Measurements from ENCODE around the gene CDH1.
"Not testable (repeated sequence)": the region's sequence is repeated elsewhere in the genome, so short reads cannot be mapped to it uniquely, and the experiment has no call there.

Gene CDH1
- total RNA-seq: 0 to 1.5 (median 0.36) reads per million in 4 donors

DNA sequence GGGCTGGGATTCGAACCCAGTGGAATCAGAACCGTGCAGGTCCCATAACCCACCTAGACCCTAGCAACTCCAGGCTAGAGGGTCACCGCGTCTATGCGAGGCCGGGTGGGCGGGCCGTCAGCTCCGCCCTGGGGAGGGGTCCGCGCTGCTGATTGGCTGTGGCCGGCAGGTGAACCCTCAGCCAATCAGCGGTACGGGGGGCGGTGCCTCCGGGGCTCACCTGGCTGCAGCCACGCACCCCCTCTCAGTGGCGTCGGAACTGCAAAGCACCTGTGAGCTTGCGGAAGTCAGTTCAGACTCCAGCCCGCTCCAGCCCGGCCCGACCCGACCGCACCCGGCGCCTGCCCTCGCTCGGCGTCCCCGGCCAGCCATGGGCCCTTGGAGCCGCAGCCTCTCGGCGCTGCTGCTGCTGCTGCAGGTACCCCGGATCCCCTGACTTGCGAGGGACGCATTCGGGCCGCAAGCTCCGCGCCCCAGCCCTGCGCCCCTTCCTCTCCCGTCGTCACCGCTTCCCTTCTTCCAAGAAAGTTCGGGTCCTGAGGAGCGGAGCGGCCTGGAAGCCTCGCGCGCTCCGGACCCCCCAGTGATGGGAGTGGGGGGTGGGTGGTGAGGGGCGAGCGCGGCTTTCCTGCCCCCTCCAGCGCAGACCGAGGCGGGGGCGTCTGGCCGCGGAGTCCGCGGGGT, at the start of gene CDH1:
TSS of gene CDH1 (plus strand) at position 247 of the 684 bp plus-strand sequence. CDS start at position 371, 124 bp downstream.
- peak in 2 of 5 donors; percentile 5 to 16 for DNase-seq

DNA sequence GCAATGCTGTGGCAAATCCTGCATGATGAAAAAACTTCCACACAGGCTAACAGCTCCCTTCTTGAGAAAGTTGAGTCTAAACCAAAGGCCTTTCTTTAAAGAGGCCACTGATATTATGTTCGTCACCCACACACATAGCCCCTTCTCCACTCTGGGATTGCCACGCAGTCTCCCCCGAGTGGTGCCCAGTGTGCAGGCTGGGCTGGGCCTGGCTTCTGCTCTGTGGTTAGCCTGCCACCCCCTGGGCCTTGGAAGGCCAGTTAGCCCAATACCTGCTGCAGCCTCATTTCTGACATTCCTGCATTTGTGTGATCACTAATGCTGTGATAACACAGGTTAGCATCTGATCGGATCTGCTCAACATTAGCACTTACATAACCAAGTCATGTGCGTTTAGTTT, 47.2 kb upstream of the CDH1 start:
- DNase-seq: no peak

DNA sequence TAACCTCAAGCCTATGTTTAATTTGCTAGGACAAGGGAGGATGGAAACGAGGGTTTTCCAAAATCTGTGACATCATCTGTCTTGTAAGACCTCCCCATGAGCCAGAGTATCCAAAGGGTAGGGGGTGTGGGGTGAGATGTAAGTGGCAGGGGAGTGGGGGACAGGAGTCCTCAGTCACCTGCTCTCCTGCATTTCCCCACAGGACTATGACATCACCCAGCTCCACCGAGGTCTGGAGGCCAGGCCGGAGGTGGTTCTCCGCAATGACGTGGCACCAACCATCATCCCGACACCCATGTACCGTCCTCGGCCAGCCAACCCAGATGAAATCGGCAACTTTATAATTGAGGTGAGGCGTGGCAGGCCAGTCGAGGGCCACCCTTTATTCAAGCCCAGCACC, 41.5 kb upstream of the CDH1 start:
- DNase-seq: no peak

DNA sequence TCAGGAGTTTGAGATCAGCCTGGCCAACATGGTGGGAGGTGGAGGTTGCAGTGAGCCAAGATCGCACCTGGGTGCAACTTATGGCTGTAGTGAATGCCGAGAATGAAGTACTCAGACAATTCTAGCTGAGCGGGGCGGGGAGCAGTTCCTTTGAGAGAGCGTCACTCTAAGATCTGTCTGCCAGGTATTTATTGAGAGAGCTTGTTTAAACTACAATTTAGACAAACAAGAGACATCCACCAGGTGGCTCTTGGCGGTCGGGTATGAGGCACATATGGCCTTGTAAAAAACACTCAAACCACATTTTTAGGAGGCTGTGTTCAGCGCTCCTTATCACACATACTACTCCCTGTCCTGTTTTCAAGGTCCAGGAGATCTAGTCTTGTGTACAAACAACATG, 40.6 kb upstream of the CDH1 start:
- DNase-seq: no peak

DNA sequence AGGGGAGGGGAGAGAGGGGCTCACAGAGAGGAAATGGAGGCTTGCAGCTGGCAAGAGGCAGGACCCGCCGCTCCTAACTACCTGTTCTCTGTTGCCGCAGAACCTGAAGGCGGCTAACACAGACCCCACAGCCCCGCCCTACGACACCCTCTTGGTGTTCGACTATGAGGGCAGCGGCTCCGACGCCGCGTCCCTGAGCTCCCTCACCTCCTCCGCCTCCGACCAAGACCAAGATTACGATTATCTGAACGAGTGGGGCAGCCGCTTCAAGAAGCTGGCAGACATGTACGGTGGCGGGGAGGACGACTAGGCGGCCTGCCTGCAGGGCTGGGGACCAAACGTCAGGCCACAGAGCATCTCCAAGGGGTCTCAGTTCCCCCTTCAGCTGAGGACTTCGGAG, 39.0 kb upstream of the CDH1 start:
- no peak for DNase-seq

DNA sequence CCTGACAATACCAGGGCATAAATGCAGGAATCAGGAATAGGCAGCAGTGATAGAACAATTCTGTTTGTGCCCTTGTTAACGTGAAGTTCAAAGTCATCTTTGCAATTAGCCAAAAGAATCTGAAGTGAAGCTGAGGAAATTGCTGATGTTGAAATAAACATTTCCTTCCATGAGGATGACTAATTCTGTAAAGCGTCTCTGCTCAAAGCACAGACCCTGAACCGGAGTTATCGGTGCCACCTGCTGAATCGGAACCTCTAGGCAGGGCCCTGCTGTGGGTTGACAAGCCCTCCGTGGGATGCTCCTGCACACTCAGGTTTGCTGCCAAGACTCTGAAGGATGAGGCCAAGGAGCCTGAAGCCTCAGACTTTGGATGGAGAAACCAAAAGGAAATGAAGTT, 37.0 kb upstream of the CDH1 start:
- DNase-seq: no peak

DNA sequence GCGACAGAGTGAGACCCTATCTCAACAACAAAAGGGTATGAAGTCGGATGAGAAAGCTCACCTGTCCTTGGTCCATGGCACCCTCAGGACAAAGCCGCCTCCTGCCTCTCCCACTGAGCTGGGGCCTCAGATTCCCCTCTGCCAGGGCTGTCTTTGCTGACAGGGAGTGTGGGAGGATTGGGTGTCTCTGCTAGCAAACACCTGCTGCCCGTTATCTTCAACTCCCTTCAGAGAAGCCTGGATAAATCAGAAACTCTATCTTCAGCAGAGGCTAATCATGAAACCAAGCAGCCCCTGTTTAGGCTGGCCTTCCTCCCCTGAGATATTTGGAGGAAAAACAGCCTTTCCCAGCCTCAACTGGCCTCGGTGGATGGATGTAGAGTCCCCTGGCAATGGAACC, 36.3 kb upstream of the CDH1 start:
- no peak for DNase-seq

DNA sequence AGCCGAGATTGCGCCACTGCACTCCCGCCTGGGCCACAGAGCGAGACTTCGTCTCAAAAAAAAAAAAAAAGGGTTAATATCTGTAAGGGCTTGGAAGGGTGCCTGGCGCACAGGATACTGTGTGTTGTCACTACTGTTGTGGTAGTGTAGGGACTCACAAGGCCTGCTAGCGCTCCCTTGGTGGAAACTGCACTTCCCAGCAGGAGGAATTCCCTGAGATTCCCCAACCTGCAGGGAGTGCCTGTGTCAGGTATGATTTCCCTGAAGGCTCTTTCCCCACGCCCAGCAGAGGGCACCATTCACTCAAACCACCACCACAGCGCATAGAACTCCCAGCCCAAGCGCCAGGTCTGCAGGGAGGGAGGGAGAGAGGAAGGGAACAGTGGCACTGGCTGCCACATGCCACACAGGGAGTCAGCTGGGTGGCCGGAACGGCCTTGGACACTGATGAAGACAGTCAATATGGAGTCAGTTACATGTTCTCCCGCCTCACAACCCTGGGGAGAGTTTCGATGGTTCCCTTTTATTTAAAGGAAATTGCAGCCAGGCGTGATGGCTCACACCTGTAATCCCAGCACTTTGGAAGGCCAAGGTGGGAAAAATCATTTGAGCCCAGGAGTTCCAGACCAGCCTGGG, 32.7 kb upstream of the CDH1 start:
- DNase-seq: peak in 3 of 5 donors; percentile 20 to 50 (median 29)

DNA sequence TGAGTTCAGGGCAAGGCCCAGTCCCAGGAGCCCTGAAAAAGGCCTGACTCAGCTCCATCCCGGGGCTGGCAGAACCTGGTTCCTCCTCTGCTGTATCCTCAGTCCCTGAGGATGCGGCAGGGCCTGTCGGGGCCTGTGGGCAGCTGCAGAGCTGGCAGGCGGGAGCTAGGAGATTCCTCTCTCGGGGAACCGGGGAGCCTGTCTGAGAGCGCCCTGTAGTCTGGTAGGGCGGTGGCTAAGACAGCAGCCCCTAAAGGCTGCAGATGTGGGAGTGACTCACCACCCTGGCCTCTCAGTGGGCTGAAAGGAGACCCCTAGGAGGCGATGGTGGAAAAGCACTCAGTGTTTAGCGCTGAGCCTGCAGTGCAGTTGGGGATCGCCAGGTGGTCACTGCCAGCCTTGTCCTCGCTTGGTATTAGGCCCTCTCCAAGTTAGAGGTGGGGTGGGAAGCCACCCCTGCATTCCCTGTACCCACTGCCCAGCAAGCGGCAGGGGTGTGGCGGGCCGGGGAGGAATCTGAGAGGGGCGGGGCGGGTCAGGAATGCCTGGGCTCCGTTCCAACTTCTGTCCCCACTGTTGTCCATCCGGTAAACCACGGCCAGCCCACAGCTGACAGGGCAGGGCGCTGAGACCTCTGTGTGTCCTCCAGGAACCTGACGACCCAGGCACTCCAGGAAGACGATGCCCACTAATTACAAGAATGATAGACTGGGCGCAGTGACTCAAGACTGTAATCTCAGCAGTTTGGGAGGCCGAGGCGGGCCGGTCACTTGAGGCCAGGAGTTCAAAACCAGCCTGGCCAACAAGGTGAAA, 29.5 kb upstream of the CDH1 start:
- no peak for DNase-seq

DNA sequence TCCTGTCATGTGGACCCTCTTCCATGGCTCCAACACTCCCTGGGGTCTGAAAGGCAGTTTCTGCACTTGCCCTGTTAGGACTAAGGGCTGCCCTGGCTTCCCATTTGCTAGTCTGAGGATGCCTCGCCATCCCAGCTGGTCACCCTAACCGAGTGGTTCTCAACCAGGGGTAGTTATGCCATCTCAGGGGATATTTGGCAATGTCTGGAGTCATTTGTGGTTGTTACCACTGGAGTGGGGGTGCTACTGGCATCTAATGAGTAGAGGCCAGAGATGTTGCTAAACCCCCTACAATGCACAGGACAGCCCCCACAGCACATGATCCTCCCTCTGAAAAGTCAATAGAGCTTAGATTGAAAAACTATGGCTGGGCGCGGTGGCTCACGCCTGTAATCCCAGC, 26.9 kb upstream of the CDH1 start:
- no peak for DNase-seq

DNA sequence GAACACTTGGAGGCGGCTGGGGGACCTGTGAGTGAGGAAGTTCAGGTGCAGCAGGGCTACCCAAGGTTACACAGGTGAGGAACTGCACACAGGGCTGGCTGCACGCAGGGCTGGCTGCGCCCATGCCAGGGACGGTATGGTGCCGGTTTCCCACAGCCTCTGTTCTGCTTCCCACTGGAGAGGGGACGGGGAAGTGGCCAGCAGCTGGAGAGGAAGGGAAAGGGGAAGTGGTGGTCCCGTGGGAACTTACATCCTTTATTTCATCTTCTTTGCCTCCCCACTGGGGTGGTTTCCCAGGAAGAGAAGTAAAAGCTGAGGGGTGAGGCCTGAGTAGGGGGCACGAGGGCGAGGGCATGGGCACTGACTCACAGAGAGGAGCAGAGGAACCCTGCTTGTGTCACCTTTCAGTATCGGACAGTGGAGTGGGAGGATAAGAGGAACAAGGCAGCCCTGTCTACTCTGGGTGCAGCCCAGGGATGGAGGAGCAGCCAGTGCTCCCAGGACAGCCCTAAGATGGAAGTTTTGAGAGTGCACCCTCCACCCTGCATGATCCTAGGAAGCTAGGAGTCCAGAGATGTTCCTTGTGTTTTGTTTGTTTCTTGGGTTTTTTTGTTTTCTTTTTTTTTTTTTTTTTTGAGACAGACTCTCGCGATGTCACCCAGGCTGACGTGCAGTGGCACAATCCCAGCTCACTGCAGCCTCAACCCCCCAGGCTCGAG, 25.5 kb upstream of the CDH1 start:
- no peak for DNase-seq

DNA sequence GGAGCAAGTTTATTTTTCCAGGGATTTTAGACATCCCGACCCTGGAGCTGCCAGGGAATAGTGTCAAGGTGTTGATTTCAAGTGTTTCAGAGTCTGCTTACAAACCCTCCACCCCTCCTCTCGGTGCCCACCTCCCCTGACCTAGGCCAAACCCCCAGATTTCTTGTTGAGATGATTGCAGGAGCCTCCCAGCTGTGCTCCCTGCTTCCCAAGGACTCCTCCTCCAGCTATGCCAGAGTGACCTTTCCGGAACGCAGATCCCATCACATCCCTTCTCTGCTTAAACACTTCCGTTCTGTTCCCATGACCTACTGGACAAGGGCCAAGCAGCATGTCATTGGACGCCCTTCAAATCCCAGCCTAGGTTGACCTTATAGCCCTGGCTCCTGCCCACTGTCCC, 23.7 kb upstream of the CDH1 start:
- DNase-seq: no peak

DNA sequence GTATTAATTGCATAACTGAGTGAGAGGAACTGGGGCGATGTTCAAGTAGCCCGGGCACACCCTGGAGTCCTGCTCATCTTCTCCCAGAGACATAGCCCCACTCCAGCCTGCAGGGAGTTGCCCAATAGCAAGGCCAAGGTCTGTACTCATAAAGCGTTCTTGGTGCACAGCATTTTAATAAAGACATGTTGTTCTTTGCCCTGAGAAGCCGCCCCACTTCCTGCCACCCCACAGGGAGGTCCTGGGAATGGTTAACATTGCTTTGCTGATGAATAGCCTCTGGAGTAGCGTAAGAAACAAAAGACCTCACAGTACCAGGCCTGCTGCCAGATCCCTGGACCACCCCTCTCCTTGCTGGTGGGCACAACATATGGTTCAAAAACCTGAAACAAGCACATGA, 21.6 kb upstream of the CDH1 start:
- no peak for DNase-seq

DNA sequence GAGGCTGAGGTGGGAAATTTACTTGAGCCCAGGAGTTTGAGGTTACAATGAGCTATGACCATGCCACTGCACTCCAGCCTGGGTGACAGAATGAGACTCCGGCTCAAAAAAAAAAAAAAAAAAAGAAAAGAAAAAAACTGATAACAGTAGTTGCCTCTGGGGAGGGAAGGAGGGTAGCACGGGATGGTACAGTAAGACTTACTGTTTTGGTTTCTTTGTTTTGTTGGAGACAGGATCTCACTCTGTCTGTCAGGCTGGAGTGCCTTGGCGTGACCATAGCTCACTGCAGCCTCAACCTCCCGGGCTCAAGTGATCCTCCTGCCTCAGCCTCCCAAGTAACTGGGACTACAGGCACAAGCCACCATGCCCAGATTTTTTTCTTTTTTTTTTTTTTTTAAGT, 20.6 kb upstream of the CDH1 start:
- DNase-seq: not testable (repeated sequence)

DNA sequence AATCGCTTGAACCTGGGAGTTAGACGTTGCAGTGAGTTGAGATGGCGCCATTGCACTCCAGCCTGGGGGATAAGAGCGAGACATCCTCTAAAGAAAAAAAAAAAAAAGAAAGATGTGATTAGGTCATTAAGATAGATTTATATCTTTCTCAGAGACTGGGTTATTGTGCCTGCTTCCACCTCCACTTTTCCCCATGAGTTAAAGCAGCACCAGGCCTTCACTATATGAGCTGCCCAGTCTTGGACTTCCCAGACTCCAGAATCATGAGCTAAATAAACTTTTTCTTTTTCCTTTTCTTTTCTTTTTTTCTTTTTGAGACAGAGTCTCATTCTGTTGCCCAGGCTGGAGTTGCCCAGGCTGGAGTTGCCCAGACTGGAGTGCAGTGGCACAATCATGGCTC, 19.4 kb upstream of the CDH1 start:
- DNase-seq: no peak

DNA sequence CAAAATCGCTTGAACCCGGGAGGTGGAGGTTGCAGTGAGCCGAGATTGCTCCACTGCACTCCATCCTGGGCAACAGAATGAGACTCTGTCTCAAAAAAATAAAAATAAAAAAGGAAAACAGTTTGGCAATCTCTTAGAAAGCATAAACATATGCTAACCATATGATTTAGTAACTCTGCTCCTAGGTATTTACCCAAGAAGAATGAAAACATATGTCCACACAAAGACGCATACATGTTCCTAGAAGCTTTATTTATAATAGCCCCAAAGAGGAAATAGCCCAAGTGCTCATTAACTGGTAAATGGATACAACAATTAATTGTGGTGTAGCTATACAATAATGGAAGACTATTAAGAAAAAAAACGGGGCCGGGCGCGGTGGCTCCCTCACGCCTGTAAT, 18.5 kb upstream of the CDH1 start:
- DNase-seq: no peak

DNA sequence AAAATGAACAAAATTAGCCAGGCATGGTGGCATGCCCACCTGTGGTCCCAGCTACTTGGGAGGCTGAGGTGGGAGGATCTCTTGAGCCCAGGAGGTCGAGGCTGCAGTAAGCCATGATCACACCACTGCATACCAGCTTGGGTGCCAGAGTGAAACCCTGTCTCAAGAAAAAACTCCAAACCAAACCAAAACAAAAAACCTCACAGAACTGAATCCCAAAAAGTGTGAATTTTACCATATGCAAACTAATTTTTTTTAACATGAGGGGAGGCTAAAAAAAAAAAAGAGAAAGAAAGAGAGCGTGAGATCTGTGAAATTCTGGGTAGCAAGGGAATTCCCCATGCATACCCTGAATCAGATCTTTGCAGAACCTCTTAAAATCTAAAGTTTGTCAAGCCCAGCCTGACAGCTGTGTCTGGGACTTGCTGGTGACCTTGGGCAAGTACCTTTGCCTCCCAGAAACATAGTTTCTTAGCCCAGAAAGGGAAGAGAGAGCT, 17.1 kb upstream of the CDH1 start:
- DNase-seq: peak in 1 of 5 donors; percentile 24

DNA sequence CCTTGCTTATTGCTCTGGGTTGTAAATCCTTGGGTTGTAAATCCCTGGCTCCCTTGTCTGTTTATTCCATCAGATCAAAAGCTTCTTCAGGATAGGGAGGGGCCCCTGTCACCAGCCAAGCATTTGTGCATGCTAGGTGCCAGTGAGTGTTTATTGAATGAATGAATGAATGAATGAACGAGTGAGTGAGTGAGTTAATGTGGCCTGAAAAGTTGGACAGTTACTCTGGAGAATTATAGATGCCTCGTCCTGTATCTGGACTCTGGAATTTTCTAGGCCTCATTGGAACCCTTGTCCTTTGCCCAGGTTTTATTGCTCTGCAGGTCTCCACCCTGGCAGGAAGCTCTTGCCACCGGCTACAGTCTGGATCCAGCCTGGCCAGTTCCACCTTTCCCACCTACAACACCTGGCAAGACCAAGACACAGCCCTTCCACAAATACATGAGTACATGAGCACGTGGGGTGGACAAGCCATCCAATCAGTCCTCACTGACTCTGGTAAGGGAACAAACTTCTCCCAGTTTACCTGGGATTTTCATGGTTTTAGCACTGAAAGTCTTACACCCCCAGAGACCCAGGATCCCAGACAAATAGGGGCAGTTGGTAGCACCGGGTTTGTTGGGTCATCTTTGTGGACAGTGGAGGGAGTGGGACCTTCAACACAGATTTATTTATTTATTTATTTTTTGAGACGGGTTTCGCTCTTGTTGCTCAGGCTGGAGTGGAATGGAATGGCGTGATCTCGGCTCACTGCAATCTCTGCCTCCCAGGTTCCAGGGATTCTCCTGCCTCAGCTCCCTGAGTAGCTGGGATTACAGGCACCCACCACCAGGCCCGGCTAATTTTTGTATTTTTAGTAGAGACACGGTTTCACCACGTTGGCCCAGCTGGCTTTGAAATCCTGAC, 14.7 kb upstream of the CDH1 start:
- no peak for DNase-seq

DNA sequence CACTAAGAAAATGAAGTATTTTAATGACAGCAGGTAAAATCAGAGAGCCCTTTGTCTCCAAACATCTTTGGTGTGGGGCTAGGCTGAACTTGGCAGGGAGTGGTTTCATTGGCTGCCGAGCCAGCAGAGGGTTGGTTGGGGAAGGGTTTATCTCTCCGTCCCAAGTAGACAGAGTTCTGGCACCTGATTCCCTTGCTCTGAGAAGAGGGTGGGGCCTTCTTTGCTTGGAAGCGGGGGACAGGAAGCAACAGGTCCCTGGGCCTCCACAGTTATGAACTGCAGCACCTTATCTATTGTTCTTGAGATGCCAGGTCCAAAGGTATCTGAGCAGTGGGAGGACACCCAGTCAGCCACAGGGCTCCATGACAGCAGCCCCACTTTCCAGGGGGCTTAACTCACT, 12.3 kb upstream of the CDH1 start:
- no peak for DNase-seq

DNA sequence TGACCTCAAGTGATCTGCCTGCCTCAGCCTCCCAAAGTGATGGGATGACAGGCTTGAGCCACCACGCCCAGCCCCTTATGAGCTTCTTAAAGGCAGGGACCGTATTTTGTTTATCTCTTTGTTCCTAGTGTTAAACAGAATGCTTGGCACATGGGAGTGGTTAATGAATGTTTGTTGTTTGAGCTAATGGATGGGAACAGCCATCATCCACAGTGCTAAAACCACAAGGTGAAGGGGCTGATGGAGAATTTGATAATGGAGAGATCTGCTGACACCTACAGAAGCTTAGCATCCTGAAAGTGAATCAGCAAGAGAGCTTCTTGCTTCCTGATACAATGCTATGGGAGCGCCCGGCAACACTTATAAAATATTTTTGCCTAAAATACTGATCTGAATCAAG, 8.6 kb upstream of the CDH1 start:
- no peak for DNase-seq

DNA sequence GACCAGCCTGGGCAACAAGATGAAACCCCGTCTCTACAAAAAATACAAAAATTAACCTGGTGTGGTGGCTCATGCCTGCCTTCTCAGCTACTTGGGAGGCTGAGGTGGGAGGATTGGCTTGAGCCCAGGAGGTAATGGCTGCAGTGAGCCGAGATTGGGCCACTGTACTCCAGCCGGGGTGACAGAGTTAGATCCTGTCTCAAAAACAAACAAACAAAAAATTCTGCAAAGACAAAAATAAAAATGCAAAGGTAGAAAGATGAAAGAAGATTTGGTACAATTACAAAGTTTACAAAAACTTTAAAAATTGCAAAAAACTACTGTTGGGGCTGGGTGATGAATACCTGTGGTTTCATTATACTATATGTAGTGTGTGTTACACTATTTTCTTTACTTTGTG, 5.5 kb upstream of the CDH1 start:
- DNase-seq: no peak

Measured in T-helper 1 cell (primary cell).